DND-41 (cell line): ENCODE measurements around the gene DHX15.

Experiments
- EZH2 ChIP-seq: IDR thresholded peaks from 3 replicates; pipeline ENCODE4 v1.6.1; 2012; ENCODE audit warnings: borderline replicate concordance, low read depth, mild to moderate bottlenecking, moderate library complexity, low read length, inconsistent platforms; ENCODE audit not compliant: severe bottlenecking
- TF ChIP-seq, protein P1 (sequence below): IDR thresholded peaks from 2 replicates; pipeline ENCODE4 v1.5.1; 2012; ENCODE audit warnings: borderline replicate concordance, low read length, moderate library complexity, mild to moderate bottlenecking; ENCODE audit not compliant: poor library complexity, severe bottlenecking; ENCODE audit errors: extremely low read depth

DNA sequence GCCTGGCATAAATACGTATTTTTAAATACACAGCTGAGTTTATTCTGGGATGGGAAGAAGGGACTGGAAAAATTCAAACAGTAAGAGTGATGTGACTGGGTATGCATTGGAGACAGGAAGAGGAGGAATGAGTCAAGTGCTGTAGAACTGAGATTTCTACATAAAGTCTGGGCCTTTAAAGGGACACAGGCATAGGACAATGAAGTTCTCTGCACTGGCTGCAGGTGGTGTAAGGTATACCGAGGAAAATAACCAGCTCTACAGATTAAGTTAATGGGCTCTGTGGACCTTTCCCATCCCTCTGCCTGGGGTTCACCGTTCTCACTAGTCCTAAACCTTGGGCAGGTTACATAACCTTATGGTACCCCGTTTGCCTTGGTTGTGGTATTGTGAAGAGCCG, 68.7 kb downstream of the DHX15 start:
- TF ChIP-seq, protein P1, sequence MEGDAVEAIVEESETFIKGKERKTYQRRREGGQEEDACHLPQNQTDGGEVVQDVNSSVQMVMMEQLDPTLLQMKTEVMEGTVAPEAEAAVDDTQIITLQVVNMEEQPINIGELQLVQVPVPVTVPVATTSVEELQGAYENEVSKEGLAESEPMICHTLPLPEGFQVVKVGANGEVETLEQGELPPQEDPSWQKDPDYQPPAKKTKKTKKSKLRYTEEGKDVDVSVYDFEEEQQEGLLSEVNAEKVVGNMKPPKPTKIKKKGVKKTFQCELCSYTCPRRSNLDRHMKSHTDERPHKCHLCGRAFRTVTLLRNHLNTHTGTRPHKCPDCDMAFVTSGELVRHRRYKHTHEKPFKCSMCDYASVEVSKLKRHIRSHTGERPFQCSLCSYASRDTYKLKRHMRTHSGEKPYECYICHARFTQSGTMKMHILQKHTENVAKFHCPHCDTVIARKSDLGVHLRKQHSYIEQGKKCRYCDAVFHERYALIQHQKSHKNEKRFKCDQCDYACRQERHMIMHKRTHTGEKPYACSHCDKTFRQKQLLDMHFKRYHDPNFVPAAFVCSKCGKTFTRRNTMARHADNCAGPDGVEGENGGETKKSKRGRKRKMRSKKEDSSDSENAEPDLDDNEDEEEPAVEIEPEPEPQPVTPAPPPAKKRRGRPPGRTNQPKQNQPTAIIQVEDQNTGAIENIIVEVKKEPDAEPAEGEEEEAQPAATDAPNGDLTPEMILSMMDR = no peak
- no peak for TF ChIP-seq EZH2
